Measurements from ENCODE around the gene PTPRN2. TPM values are rescaled to one million over a fixed set of nuclear protein-coding genes. Genes with fewer than 3 reads are reported as not detected.

Gene PTPRN2
- total and polyA plus RNA-seq, 2 donors: 1.7 to 1.9 TPM

DNA sequence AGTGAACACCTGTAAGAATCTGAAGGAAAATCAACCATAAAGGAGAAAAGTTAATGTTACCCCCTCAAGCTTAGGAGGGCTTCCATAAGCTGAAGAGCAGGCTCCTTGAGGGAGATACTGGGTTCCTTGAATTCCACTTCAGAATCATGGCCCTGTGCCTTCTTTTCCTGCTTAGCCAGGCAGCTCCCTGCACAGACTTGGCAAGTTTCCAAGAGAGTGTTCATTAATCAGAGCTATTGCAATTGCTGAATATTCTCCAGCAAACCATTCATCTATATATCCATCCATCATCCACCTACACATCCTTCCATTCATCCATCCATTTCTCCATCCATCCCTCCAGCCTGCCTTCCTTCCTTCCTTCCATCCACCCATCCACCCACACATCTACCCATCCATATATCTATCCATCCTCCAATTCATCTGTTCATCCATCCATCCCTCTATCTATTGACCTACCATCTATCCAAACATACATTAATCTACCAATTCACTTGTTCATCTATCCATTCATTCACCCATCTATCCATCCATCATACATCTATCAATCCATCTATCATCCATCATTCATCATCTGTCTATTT is 574.4 kb downstream of the PTPRN2 start:
- H3K4me3 ChIP-seq (ENCODE audit: low read length in 2 of 2): no peak overlapping the region
- DNase-seq (ENCODE audit: low read depth in 6 of 9, low spot score in 9 of 9): no peak
- no peaks in the 10 kb centered on the region for H3K9me3 ChIP-seq (ENCODE audit: control insufficient read depth in 2 of 2, insufficient read depth in 1 of 2, low read length in 1 of 2)
- no peaks in the 10 kb centered on the region for H3K27me3 ChIP-seq (ENCODE audit: control insufficient read depth in 2 of 2, insufficient read depth in 1 of 2, low read length in 1 of 2)
- no peaks in the 10 kb centered on the region for H3K36me3 ChIP-seq (ENCODE audit: control insufficient read depth in 2 of 2, insufficient read depth in 2 of 2, low read length in 1 of 2)
- H3K27ac ChIP-seq (ENCODE audit: low read depth in 1 of 2, low read length in 1 of 2): no peak overlapping the region
- no peaks in the 10 kb centered on the region for H3K4me1 ChIP-seq (ENCODE audit: control insufficient read depth in 2 of 2, insufficient read depth in 2 of 2, low read length in 2 of 2)

DNA sequence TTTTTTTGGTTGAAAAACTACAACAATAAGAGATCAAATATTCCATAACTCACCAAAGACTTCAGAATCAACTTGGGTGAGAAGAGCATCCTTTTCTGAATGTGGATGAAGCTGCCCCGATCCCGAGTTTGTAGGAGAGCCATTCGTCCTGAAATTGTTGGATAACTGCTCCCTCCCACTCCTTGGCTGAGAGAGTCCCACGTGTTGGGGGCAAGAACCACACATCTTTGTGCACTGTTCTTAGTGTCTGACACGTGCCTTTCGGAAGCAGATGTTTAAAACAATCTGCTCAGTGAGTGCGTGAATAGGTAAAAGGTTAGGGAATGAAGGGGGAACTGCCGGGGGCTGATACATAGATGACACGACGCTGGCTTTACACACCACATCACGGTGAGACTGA is 575.7 kb downstream of the PTPRN2 start:
- Histone ChIP-seq H3K9me3 (ENCODE audit: control insufficient read depth in 2 of 2, insufficient read depth in 1 of 2, low read length in 1 of 2) (no peaks in the 10 kb centered on the region), H3K27ac (ENCODE audit: low read depth in 1 of 2, low read length in 1 of 2) (no peak overlapping the region), H3K4me3 (ENCODE audit: low read length in 2 of 2) (no peak overlapping the region), H3K27me3 (ENCODE audit: control insufficient read depth in 2 of 2, insufficient read depth in 1 of 2, low read length in 1 of 2) (no peaks in the 10 kb centered on the region), H3K4me1 (ENCODE audit: control insufficient read depth in 2 of 2, insufficient read depth in 2 of 2, low read length in 2 of 2) (no peaks in the 10 kb centered on the region), H3K36me3 (ENCODE audit: control insufficient read depth in 2 of 2, insufficient read depth in 2 of 2, low read length in 1 of 2) (no peaks in the 10 kb centered on the region)
- WGBS: 91% methylated on average over 11 of the region's 11 CpGs
- DNase-seq (ENCODE audit: low read depth in 6 of 9, low spot score in 9 of 9): no peak

DNA sequence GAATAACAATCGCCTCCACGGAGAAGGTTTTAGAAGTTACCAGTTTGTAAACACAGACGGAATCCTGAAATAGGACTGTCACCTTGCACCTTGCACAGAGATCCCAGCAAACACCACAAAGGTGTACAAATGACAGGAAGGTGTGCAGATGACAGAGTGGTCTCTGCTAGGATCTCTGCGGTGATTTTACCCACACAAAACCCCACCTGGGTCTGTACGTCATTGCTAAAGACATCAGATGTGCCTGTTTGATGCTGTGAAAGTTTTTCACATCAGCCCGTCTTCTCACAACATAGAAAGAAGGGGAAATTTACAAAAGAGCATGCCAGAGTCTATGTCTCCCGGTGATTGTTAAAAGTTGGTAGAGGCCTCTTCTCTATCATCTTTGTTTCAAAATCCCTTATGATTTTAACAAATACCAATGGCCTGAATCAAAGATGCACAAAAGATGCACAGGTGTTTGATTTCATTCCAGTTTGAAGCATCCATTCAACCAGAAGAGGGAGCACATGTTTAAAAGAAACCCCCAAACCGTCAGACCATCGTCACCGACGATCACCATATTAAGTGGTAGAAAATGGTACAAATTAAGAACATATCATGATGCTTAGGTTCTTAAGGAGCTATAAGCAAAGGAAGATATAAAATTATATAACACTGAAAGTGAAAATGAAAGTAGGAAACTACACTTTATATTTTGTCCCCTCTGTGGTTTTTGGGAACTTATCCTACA is 576.5 kb downstream of the PTPRN2 start:
- Histone ChIP-seq H3K4me1 (ENCODE audit: control insufficient read depth in 2 of 2, insufficient read depth in 2 of 2, low read length in 2 of 2) (no peaks in the 10 kb centered on the region), H3K27me3 (ENCODE audit: control insufficient read depth in 2 of 2, insufficient read depth in 1 of 2, low read length in 1 of 2) (no peaks in the 10 kb centered on the region), H3K9me3 (ENCODE audit: control insufficient read depth in 2 of 2, insufficient read depth in 1 of 2, low read length in 1 of 2) (no peaks in the 10 kb centered on the region), H3K27ac (ENCODE audit: low read depth in 1 of 2, low read length in 1 of 2) (no peak overlapping the region), H3K4me3 (ENCODE audit: low read length in 2 of 2) (no peak overlapping the region), H3K36me3 (ENCODE audit: control insufficient read depth in 2 of 2, insufficient read depth in 2 of 2, low read length in 1 of 2) (no peaks in the 10 kb centered on the region)
- no peak for DNase-seq (ENCODE audit: low read depth in 6 of 9, low spot score in 9 of 9)
- 67% methylated on average over 11 of the region's 11 CpGs for WGBS

DNA sequence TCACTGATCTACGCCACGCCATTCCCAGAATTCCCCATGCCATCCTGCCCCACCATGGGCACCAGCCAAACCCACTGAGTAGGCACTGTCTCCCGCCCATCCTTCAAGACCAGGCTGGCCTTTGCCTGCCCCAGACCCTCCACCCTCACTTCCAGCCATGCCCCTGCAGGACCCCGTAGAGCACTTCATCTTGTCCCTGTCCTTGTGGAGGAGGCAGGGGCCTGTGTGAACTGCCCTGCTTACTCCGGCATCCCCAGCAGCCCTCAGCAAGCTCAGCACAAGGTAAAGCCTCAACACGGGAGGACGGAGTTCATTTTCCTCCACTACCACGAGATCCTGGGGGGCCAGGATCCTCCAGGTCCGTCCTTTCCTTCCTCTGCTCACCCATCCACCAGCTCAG is 577.7 kb downstream of the PTPRN2 start:
- H3K4me3 ChIP-seq (ENCODE audit: low read length in 2 of 2): no peak overlapping the region
- no peaks in the 10 kb centered on the region for H3K36me3 ChIP-seq (ENCODE audit: control insufficient read depth in 2 of 2, insufficient read depth in 2 of 2, low read length in 1 of 2)
- no peaks in the 10 kb centered on the region for H3K9me3 ChIP-seq (ENCODE audit: control insufficient read depth in 2 of 2, insufficient read depth in 1 of 2, low read length in 1 of 2)
- H3K27ac ChIP-seq (ENCODE audit: low read depth in 1 of 2, low read length in 1 of 2): no peak overlapping the region
- no peaks in the 10 kb centered on the region for H3K4me1 ChIP-seq (ENCODE audit: control insufficient read depth in 2 of 2, insufficient read depth in 2 of 2, low read length in 2 of 2)
- no peak for DNase-seq (ENCODE audit: low read depth in 6 of 9, low spot score in 9 of 9)
- 64% methylated on average over 9 of the region's 9 CpGs for WGBS
- H3K27me3 ChIP-seq (ENCODE audit: control insufficient read depth in 2 of 2, insufficient read depth in 1 of 2, low read length in 1 of 2): no peaks in the 10 kb centered on the region

DNA sequence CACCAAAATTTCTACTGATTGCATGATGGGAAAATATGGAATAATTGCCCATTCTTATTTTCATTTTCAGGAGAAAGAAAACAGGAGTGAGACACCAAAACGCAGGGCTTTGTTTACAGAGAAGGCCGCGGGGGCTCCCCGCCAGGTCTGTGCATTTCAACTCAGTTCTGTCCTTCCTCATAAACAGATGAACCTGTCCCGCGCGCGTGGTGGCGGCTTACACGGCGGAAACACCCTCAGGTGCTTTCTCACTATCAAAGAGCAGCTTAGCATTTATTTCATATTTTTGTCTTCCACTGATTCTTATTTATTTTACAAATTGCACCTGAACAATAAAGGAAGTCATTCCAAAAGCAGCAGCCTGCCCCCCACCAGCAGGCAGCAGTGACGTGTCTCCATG is 579.4 kb downstream of the PTPRN2 start:
- H3K4me1 ChIP-seq (ENCODE audit: control insufficient read depth in 2 of 2, insufficient read depth in 2 of 2, low read length in 2 of 2): no peaks in the 10 kb centered on the region
- no peaks in the 10 kb centered on the region for H3K36me3 ChIP-seq (ENCODE audit: control insufficient read depth in 2 of 2, insufficient read depth in 2 of 2, low read length in 1 of 2)
- H3K9me3 ChIP-seq (ENCODE audit: control insufficient read depth in 2 of 2, insufficient read depth in 1 of 2, low read length in 1 of 2): no peaks in the 10 kb centered on the region
- DNase-seq (ENCODE audit: low read depth in 6 of 9, low spot score in 9 of 9): no peak
- 86% methylated on average over 12 of the region's 12 CpGs for WGBS
- no peaks in the 10 kb centered on the region for H3K27me3 ChIP-seq (ENCODE audit: control insufficient read depth in 2 of 2, insufficient read depth in 1 of 2, low read length in 1 of 2)
- no peak overlapping the region for H3K4me3 ChIP-seq (ENCODE audit: low read length in 2 of 2)
- H3K27ac ChIP-seq (ENCODE audit: low read depth in 1 of 2, low read length in 1 of 2): no peak overlapping the region

DNA sequence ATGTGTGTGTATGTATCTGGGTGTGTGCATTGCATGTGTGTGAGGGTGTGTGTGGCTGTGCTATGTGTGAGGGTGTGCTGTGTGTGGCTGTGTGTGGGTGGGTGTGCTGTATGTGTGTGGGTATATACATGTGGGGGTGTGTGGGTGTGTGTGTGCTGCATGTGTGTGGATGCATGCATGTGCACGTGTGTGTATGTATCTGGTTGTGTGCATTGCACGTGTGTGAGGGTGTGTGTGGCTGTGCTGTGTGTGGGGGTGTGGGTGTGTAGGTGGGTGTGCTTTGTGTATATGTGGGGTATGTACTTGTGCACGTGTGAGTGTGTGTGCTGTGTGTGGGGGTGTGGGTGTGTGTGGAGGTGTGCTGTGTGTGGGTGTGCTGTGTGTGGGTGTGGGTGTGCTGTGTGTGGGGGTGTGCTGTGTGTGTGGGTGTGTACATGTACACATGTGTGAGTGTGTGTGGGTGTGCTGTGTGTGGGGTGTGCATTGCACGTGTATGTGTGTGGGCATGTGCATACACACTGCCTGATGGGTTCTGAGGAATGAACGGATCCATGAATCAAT is 579.8 kb downstream of the PTPRN2 start:
- 84% methylated on average over 5 of the region's 5 CpGs for WGBS
- Histone ChIP-seq H3K9me3 (ENCODE audit: control insufficient read depth in 2 of 2, insufficient read depth in 1 of 2, low read length in 1 of 2) (no peaks in the 10 kb centered on the region), H3K4me3 (ENCODE audit: low read length in 2 of 2) (no peak overlapping the region), H3K36me3 (ENCODE audit: control insufficient read depth in 2 of 2, insufficient read depth in 2 of 2, low read length in 1 of 2) (no peaks in the 10 kb centered on the region), H3K27me3 (ENCODE audit: control insufficient read depth in 2 of 2, insufficient read depth in 1 of 2, low read length in 1 of 2) (no peaks in the 10 kb centered on the region), H3K27ac (ENCODE audit: low read depth in 1 of 2, low read length in 1 of 2) (no peak overlapping the region), H3K4me1 (ENCODE audit: control insufficient read depth in 2 of 2, insufficient read depth in 2 of 2, low read length in 2 of 2) (no peaks in the 10 kb centered on the region)
- no peak for DNase-seq (ENCODE audit: low read depth in 6 of 9, low spot score in 9 of 9)

DNA sequence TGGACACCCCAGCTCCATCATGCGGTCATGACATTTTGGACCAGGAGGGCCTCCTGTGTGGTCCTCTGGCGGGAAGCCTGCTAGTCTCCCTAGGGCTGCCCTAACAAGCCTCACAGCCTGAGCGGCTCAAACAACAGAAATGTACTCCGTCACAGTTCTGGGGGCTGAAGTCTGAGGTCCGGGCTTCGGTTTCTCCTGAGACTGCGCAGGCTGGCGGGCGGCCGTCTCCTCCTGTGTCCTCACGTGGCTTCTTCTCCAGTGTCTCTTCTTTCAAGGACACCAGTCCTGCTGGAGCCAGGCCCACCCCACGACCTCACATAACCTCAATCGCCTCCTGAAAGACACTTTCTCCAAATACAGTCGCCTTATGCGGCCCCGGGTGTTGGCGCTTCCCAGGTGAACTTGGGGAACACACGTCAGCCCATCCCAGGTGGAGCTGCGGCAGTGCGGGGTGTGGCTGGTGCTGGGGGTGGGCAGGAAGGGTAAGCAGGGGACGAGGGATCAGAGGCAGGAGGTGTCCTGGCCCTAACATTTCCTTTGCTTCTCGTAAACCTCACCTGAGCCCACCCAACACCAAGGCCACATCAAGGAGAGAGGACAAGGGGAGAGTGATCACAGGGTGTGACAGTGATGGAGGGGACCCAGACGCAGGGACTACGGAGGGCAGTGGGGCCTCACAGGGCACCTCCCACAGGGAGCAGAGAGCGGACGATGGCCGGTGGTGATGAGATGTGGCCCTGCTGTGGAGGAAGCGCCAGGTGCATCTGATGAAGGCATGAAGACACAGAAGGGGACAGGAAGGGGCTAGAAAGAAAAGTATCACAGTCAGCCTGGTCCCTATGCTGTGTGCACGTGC is 580.6 kb downstream of the PTPRN2 start:
- 88% methylated on average over 29 of the region's 29 CpGs for WGBS
- Histone ChIP-seq H3K36me3 (ENCODE audit: control insufficient read depth in 2 of 2, insufficient read depth in 2 of 2, low read length in 1 of 2) (no peaks in the 10 kb centered on the region), H3K4me3 (ENCODE audit: low read length in 2 of 2) (no peak overlapping the region), H3K27ac (ENCODE audit: low read depth in 1 of 2, low read length in 1 of 2) (no peak overlapping the region), H3K27me3 (ENCODE audit: control insufficient read depth in 2 of 2, insufficient read depth in 1 of 2, low read length in 1 of 2) (no peaks in the 10 kb centered on the region), H3K9me3 (ENCODE audit: control insufficient read depth in 2 of 2, insufficient read depth in 1 of 2, low read length in 1 of 2) (no peaks in the 10 kb centered on the region), H3K4me1 (ENCODE audit: control insufficient read depth in 2 of 2, insufficient read depth in 2 of 2, low read length in 2 of 2) (no peaks in the 10 kb centered on the region)
- no peak for DNase-seq (ENCODE audit: low read depth in 6 of 9, low spot score in 9 of 9)

DNA sequence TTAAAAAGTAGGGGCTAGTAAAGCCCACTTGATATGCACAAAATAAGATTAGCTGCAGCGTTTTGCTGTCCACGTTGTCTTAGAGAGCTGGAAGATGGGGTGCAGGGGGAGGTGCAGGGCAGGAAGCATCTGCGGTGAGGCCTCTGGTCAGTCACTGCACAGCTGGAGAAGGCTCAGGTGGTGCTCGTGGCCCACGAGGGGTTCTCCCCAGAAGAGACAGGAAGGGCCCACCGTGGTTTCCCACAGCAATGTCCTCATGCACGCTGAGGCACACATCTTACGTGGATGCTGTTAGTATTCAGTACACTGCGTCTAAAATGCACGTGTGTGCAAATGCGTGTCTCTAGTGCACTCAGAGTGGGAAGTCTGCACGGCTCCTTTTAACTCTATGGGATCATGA is 582.1 kb downstream of the PTPRN2 start:
- Histone ChIP-seq H3K27ac (ENCODE audit: low read depth in 1 of 2, low read length in 1 of 2) (no peak overlapping the region), H3K27me3 (ENCODE audit: control insufficient read depth in 2 of 2, insufficient read depth in 1 of 2, low read length in 1 of 2) (no peaks in the 10 kb centered on the region), H3K9me3 (ENCODE audit: control insufficient read depth in 2 of 2, insufficient read depth in 1 of 2, low read length in 1 of 2) (no peaks in the 10 kb centered on the region), H3K4me3 (ENCODE audit: low read length in 2 of 2) (no peak overlapping the region), H3K4me1 (ENCODE audit: control insufficient read depth in 2 of 2, insufficient read depth in 2 of 2, low read length in 2 of 2) (no peaks in the 10 kb centered on the region), H3K36me3 (ENCODE audit: control insufficient read depth in 2 of 2, insufficient read depth in 2 of 2, low read length in 1 of 2) (no peaks in the 10 kb centered on the region)
- 45% methylated on average over 12 of the region's 12 CpGs for WGBS
- DNase-seq (ENCODE audit: low read depth in 6 of 9, low spot score in 9 of 9): no peak

DNA sequence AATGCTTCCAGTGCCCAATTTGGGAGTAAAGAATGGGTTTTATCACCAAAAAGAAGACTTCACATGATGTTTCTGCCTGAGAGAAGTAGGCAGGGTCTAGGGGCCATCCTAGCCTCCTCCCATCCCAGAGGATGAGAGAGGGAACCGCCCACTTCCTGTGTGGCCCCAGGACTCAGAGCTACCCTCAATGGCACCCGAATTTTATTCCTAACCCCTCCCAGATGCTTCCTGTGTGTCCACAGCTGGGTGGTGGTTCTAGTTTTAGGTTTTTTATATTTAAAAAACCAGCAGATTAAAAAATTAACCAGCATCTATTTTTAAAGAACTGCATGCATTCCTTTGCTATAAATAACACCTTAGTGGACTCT is 583.5 kb downstream of the PTPRN2 start:
- Histone ChIP-seq H3K4me3 (ENCODE audit: low read length in 2 of 2) (no peak overlapping the region), H3K4me1 (ENCODE audit: control insufficient read depth in 2 of 2, insufficient read depth in 2 of 2, low read length in 2 of 2) (no peaks in the 10 kb centered on the region), H3K36me3 (ENCODE audit: control insufficient read depth in 2 of 2, insufficient read depth in 2 of 2, low read length in 1 of 2) (no peaks in the 10 kb centered on the region), H3K27ac (ENCODE audit: low read depth in 1 of 2, low read length in 1 of 2) (no peak overlapping the region), H3K27me3 (ENCODE audit: control insufficient read depth in 2 of 2, insufficient read depth in 1 of 2, low read length in 1 of 2) (no peaks in the 10 kb centered on the region), H3K9me3 (ENCODE audit: control insufficient read depth in 2 of 2, insufficient read depth in 1 of 2, low read length in 1 of 2) (no peaks in the 10 kb centered on the region)
- no peak for DNase-seq (ENCODE audit: low read depth in 6 of 9, low spot score in 9 of 9)
- 39% methylated on average over 2 of the region's 2 CpGs for WGBS

Data from thymus (tissue), 11 donors.